SJSA1 (cell line): ENCODE results near the gene WDR46. TPM values are rescaled to one million over a fixed set of nuclear protein-coding genes. Genes with fewer than 3 reads are reported as not detected.

Experiments
- DNase-seq, 2 experiments: peaks; one replicate each; pipeline ENCODE4 v3.0.0-alpha.2; 2015 to 2020; ENCODE audit warnings: low spot score in 2 of 2, low read depth in 1 of 2
- H3K27ac ChIP-seq: fragments of 250-450 bp; sonication (Bioruptor Pico); 2 replicates; pipeline ENCODE4 v1.5.1; 2020; ENCODE audit warnings: mild to moderate bottlenecking, moderate library complexity
- H3K27me3 ChIP-seq: fragments of 250-450 bp; sonication (Bioruptor Pico); replicated peaks from 2 replicates; pipeline ENCODE4 v1.5.1; 2020; ENCODE audit warnings: mild to moderate bottlenecking, moderate library complexity
- H3K36me3 ChIP-seq: fragments of 250-450 bp; sonication (Bioruptor Pico); 2 replicates; pipeline ENCODE4 v1.5.1; 2020; ENCODE audit warnings: mild to moderate bottlenecking
- H3K4me1 ChIP-seq: fragments of 250-450 bp; sonication (Bioruptor Pico); replicated peaks from 2 replicates; pipeline ENCODE4 v1.6.1; 2021; ENCODE audit warnings: mild to moderate bottlenecking
- H3K4me3 ChIP-seq: fragments of 250-450 bp; sonication (Bioruptor Pico); 2 replicates; pipeline ENCODE4 v1.5.1; 2020; ENCODE audit warnings: mild to moderate bottlenecking
- H3K9me3 ChIP-seq: fragments of 250-450 bp; sonication (Bioruptor Pico); replicated peaks from 2 replicates; pipeline ENCODE4 v1.5.1; 2020; ENCODE audit warnings: mild to moderate bottlenecking
- total RNA-seq: library from RNA; depleted of rRNA; stranded (reverse); fragments of >200 nt; shearing (Covaris generic); gene quantifications from 2 replicates; pipeline ENCODE4 v1.2.3, GENCODE V29; 2014; rRNA removed

The WDR46 gene
- 81.8 and 123 TPM in 2 replicates for total RNA-seq

GRCh38 chr6:33288921-33289783 is at the start of gene WDR46, which contains the start of gene PFDN6:
TSS of gene WDR46 (minus strand) at chr6:33289239. CDS start at chr6:33289170, 69 bp downstream.
TSS of gene PFDN6 (plus strand) at chr6:33289601. CDS start at chr6:33289857, 256 bp downstream.
- DNase-seq, result peak; percentile 79 to 97
- H3K27ac ChIP-seq, result peak within 1 kb of the TSS; percentile 17; the same call in 1 of the 2 replicates
- no peaks in the 10 kb centered on the region for H3K27me3 ChIP-seq
- H3K4me1 ChIP-seq, result peaks cover 17% of the 10 kb centered on the region
- peak within 1 kb of the TSS; percentile 54 for H3K4me3 ChIP-seq
- H3K9me3 ChIP-seq, result no peaks in the 10 kb centered on the region
- H3K36me3 ChIP-seq, result peaks cover 70% of the 10 kb centered on the region

- H3K4me1 ChIP-seq, result no peaks in the 10 kb centered on the region
- no peak overlapping the region for H3K27ac ChIP-seq
- no peaks in the 10 kb centered on the region for H3K9me3 ChIP-seq
- no peaks in the 10 kb centered on the region for H3K36me3 ChIP-seq
- H3K27me3 ChIP-seq, result no peaks in the 10 kb centered on the region
- no peak overlapping the region for H3K4me3 ChIP-seq
- no peak for DNase-seq
Measured at GRCh38 chr6:33336495-33336894, 47.5 kb upstream of the WDR46 start.

- no peak for DNase-seq
- no peaks in the 10 kb centered on the region for H3K27me3 ChIP-seq
- no peak overlapping the region for H3K4me3 ChIP-seq
- no peak overlapping the region for H3K27ac ChIP-seq
- no peaks in the 10 kb centered on the region for H3K36me3 ChIP-seq
- H3K4me1 ChIP-seq, result no peaks in the 10 kb centered on the region
- H3K9me3 ChIP-seq, result no peaks in the 10 kb centered on the region
Measured at GRCh38 chr6:33335916-33336315, 46.9 kb upstream of the WDR46 start.

- Histone ChIP-seq H3K36me3 (no peaks in the 10 kb centered on the region), H3K27me3 (no peaks in the 10 kb centered on the region), H3K9me3 (no peaks in the 10 kb centered on the region), H3K4me1 (no peaks in the 10 kb centered on the region), H3K4me3 (no peak overlapping the region), H3K27ac (no peak overlapping the region)
- no peak for DNase-seq
Measured at GRCh38 chr6:33333666-33334065, 44.6 kb upstream of the WDR46 start.

- DNase-seq, result no peak
- no peaks in the 10 kb centered on the region for H3K36me3 ChIP-seq
- no peaks in the 10 kb centered on the region for H3K9me3 ChIP-seq
- H3K4me1 ChIP-seq, result no peaks in the 10 kb centered on the region
- no peak overlapping the region for H3K27ac ChIP-seq
- no peaks in the 10 kb centered on the region for H3K27me3 ChIP-seq
- H3K4me3 ChIP-seq, result no peak overlapping the region
Measured at GRCh38 chr6:33330736-33331135, 41.7 kb upstream of the WDR46 start.

- peaks cover under 1% of the 10 kb centered on the region; the same call in 1 of the 2 replicates for H3K4me1 ChIP-seq
- no peak for DNase-seq
- no peak overlapping the region for H3K4me3 ChIP-seq
- H3K27ac ChIP-seq, result no peak overlapping the region
- H3K9me3 ChIP-seq, result no peaks in the 10 kb centered on the region
- no peaks in the 10 kb centered on the region for H3K27me3 ChIP-seq
- no peaks in the 10 kb centered on the region for H3K36me3 ChIP-seq
Measured at GRCh38 chr6:33329058-33329457, 40.0 kb upstream of the WDR46 start.

- H3K4me1 ChIP-seq, result peaks cover 30% of the 10 kb centered on the region
- peaks cover 26% of the 10 kb centered on the region for H3K36me3 ChIP-seq
- no peaks in the 10 kb centered on the region for H3K9me3 ChIP-seq
- no peaks in the 10 kb centered on the region for H3K27me3 ChIP-seq
- no peak overlapping the region for H3K27ac ChIP-seq
- no peak for DNase-seq
- H3K4me3 ChIP-seq, result no peak overlapping the region; the same call in 1 of the 2 replicates
Measured at GRCh38 chr6:33324125-33324524, 35.1 kb upstream of the WDR46 start.

GRCh38 chr6:33323623-33323948 is 34.5 kb upstream of the WDR46 start:
- H3K27ac ChIP-seq, result no peak overlapping the region

GRCh38 chr6:33321227-33321626 is 32.2 kb upstream of the WDR46 start:
- no peak overlapping the region for H3K4me3 ChIP-seq
- peaks cover 41% of the 10 kb centered on the region for H3K4me1 ChIP-seq
- no peaks in the 10 kb centered on the region for H3K27me3 ChIP-seq
- DNase-seq, result no peak
- H3K36me3 ChIP-seq, result peaks cover 44% of the 10 kb centered on the region
- H3K9me3 ChIP-seq, result no peaks in the 10 kb centered on the region
- no peak overlapping the region for H3K27ac ChIP-seq

More at GRCh38 chr6:33323623-33323948, 34.5 kb upstream of the WDR46 start:
- H3K9me3 ChIP-seq, result no peaks in the 10 kb centered on the region
- H3K4me1 ChIP-seq, result peaks cover 35% of the 10 kb centered on the region
- peak overlapping the region; percentile 50 for H3K4me3 ChIP-seq
- no peak for DNase-seq
- peaks cover 31% of the 10 kb centered on the region for H3K36me3 ChIP-seq
- no peaks in the 10 kb centered on the region for H3K27me3 ChIP-seq

GRCh38 chr6:33320315-33321181 is 31.5 kb upstream of the WDR46 start:
- no peaks in the 10 kb centered on the region for H3K9me3 ChIP-seq
- no peak for DNase-seq
- H3K36me3 ChIP-seq, result peaks cover 44% of the 10 kb centered on the region
- 0 out of 2 replicates have a peak overlapping the region, but pooled peaks have one; percentile 14 for H3K27ac ChIP-seq
- H3K4me3 ChIP-seq, result no peak overlapping the region
- no peaks in the 10 kb centered on the region for H3K27me3 ChIP-seq
- peaks cover 41% of the 10 kb centered on the region for H3K4me1 ChIP-seq

GRCh38 chr6:33319939-33320314 is 30.9 kb upstream of the WDR46 start:
- H3K9me3 ChIP-seq, result no peaks in the 10 kb centered on the region
- no peak for DNase-seq
- H3K36me3 ChIP-seq, result peaks cover 44% of the 10 kb centered on the region
- H3K4me3 ChIP-seq, result no peak overlapping the region
- H3K27ac ChIP-seq, result no peak overlapping the region
- peaks cover 43% of the 10 kb centered on the region for H3K4me1 ChIP-seq
- no peaks in the 10 kb centered on the region for H3K27me3 ChIP-seq

- Histone ChIP-seq H3K9me3 (no peaks in the 10 kb centered on the region), H3K27me3 (no peaks in the 10 kb centered on the region), H3K36me3 (peaks cover 47% of the 10 kb centered on the region), H3K27ac (no peak overlapping the region), H3K4me1 (peaks cover 44% of the 10 kb centered on the region), H3K4me3 (no peak overlapping the region; the same call in 1 of the 2 replicates)
- DNase-seq, result no peak
Measured at GRCh38 chr6:33318426-33319073, 29.5 kb upstream of the WDR46 start.

GRCh38 chr6:33317669-33318425 is 28.8 kb upstream of the WDR46 start, which contains the start of gene ZBTB22:
TSS of gene ZBTB22 (minus strand) at chr6:33317744. CDS start at chr6:33316916, 828 bp downstream.
- Histone ChIP-seq H3K27ac (no peak within 1 kb of the TSS), H3K27me3 (no peaks in the 10 kb centered on the region), H3K36me3 (peaks cover 48% of the 10 kb centered on the region), H3K4me1 (peaks cover 40% of the 10 kb centered on the region), H3K4me3 (peak within 1 kb of the TSS; percentile 52), H3K9me3 (no peaks in the 10 kb centered on the region)
- DNase-seq, result peak; percentile 98 to 99
